ENCODE measurements around the gene GAS7.

GRCh38 chr17:10046786-10047785 is 151.3 kb downstream of the GAS7 start:
- TF ChIP-seq POLR2A (IDR thresholded peaks at IDR 0.05) (no peak), CTCF (IDR thresholded peaks at IDR 0.05) (no peak)

Measured in tibial nerve (tissue), 3 donors.